Airway epithelial cell (primary cell): Measurements from ENCODE around the gene TSTD2. TPM values are rescaled to one million over a fixed set of nuclear protein-coding genes. Genes with fewer than 3 reads are reported as not detected.

Experiments used
- total RNA-seq: library from RNA; depleted of rRNA; stranded (reverse); fragments of >200 nt; gene quantifications from 2 replicates; pipeline ENCODE4 v1.2.3, GENCODE V29; 2015

Gene TSTD2
- 7.8 and 9.3 TPM in 2 replicates for total RNA-seq

GRCh38 chr9:97632985-97633858 is at the start of gene TSTD2, which contains the start of gene NCBP1:
TSS of gene TSTD2 (minus strand) at chr9:97633368. CDS start at chr9:97627562, 5,806 bp downstream.
TSS of gene NCBP1 (plus strand) at chr9:97633821. CDS start at chr9:97633882, 61 bp downstream.

Other genes starting within 250 kb of the TSTD2 start
- gene TDRD7, start 221.3 kb downstream of the TSTD2 start, total RNA-seq = 1.5 and 1.9 TPM in 2 replicates
- not detected in 2 replicates for gene TMOD1, start 131.7 kb downstream of the TSTD2 start, total RNA-seq
- gene NCBP1, start 453 bp upstream of the TSTD2 start, total RNA-seq = 25.3 and 27.4 TPM in 2 replicates
- gene XPA, start 64.0 kb upstream of the TSTD2 start, total RNA-seq = 5.6 and 8.5 TPM in 2 replicates
- gene FOXE1, start 219.9 kb upstream of the TSTD2 start, total RNA-seq = 1.1 and 3.2 TPM in 2 replicates